SJCRH30 (cell line): ENCODE measurements around the gene TLE1. TPM values are rescaled to one million over a fixed set of nuclear protein-coding genes. Genes with fewer than 3 reads are reported as not detected.

Experiments
- DNase-seq, 2 experiments: peaks; one replicate each; pipeline ENCODE4 v3.0.0-alpha.2; 2015 to 2020
- H3K27ac ChIP-seq: fragments of 250-450 bp; sonication (Bioruptor Pico); 2 replicates; pipeline ENCODE4 v1.5.1; 2020; ENCODE audit warnings: mild to moderate bottlenecking, moderate library complexity
- H3K27me3 ChIP-seq: fragments of 250-450 bp; sonication (Bioruptor Pico); 2 replicates; pipeline ENCODE4 v1.5.1; 2020; ENCODE audit warnings: mild to moderate bottlenecking, moderate library complexity
- H3K36me3 ChIP-seq: fragments of 250-450 bp; sonication (Bioruptor Pico); 2 replicates; pipeline ENCODE4 v1.5.1; 2020; ENCODE audit warnings: mild to moderate bottlenecking, moderate library complexity
- H3K4me1 ChIP-seq: fragments of 250-450 bp; sonication (Bioruptor Pico); 2 replicates; pipeline ENCODE4 v1.5.1; 2020; ENCODE audit warnings: mild to moderate bottlenecking, moderate library complexity
- H3K4me3 ChIP-seq: fragments of 250-450 bp; sonication (Bioruptor Pico); 2 replicates; pipeline ENCODE4 v1.5.1; 2020; ENCODE audit warnings: mild to moderate bottlenecking, moderate library complexity
- H3K9me3 ChIP-seq: fragments of 250-450 bp; sonication (Bioruptor Pico); replicated peaks from 2 replicates; pipeline ENCODE4 v1.5.1; 2020; ENCODE audit warnings: mild to moderate bottlenecking, moderate library complexity
- total RNA-seq: library from RNA; depleted of rRNA; stranded (reverse); fragments of >200 nt; shearing (Covaris generic); gene quantifications from 2 replicates; pipeline ENCODE4 v1.2.3, GENCODE V29; 2014

TLE1 gene
- total RNA-seq, 1 experiment from 2014 or later = 102 TPM

GRCh38 chr9:81581986-81582385 is 107.4 kb downstream of the TLE1 start:
- Histone ChIP-seq H3K36me3 (peaks cover 67% of the 10 kb centered on the region), H3K27ac (no peak overlapping the region), H3K27me3 (no peaks in the 10 kb centered on the region), H3K4me3 (no peak overlapping the region), H3K9me3 (0 out of 2 replicates have a peak, but pooled peaks cover 7% of the 10 kb centered on the region), H3K4me1 (no peaks in the 10 kb centered on the region)
- no peak for DNase-seq

DNA sequence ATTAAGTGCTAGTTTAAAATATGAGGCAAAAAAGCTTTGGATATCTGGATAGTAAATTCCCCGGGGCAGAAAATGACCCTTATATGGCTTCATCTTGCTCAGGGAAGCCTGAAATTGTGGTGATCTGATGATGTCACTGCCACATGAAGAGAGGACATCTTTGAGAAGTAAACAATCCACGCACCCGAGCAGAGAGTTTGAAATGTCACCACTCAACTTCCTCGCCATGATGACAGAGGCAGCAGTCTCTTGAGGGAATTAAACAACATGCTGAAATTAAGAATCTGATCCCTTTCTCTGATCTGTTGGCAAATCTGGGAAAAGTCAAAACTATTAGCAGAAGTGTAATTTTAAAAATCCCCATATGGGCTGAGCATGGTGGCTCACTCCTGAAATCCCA is 110.0 kb downstream of the TLE1 start:
- Histone ChIP-seq H3K4me1 (peaks cover 4% of the 10 kb centered on the region; the same call in 1 of the 2 replicates), H3K9me3 (0 out of 2 replicates have a peak, but pooled peaks cover 7% of the 10 kb centered on the region), H3K27ac (no peak overlapping the region), H3K27me3 (no peaks in the 10 kb centered on the region), H3K4me3 (no peak overlapping the region), H3K36me3 (peaks cover 43% of the 10 kb centered on the region)
- no peak for DNase-seq

DNA sequence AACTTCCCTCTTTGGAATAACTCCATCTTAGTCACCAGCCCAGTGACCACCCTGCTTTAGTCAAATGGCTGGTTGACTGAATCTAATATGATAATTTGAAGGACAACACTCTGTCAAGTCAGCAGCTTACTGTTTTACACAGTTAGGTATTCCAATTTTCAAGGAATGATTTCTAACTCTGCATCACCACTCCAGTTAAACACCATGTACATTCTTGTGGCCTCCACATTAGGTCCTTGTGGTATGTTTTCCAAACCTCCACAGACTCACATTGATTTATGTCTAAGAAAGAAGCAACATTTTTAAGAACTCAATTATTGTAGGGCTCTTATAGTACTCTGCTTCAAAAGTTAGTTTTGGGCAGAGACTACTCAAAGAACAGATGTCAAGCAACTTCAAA is 110.7 kb downstream of the TLE1 start:
- no peak overlapping the region for H3K27ac ChIP-seq
- H3K9me3 ChIP-seq = 0 out of 2 replicates have a peak, but pooled peaks cover 7% of the 10 kb centered on the region
- peaks cover 11% of the 10 kb centered on the region for H3K4me1 ChIP-seq
- no peak overlapping the region for H3K4me3 ChIP-seq
- no peaks in the 10 kb centered on the region for H3K27me3 ChIP-seq
- peaks cover 35% of the 10 kb centered on the region for H3K36me3 ChIP-seq
- DNase-seq = no peak

DNA sequence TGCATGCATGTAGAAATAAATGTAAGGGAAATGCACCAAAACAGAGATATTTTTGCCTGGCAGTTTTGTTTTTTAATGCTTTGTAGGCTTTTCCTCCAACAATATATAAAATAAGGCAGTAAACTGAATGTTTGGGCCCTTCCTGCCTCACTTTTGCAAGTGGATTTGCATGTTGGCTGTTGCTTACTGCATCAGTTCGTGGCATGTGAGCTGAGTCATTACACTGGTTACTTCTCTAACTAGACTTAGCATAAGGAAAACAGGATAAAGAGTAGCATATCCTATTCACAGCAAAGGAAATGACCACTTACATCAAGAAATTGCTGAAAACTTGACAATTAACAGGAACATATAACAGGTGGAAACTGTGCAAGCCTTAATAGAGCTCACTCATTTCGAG is 113.4 kb downstream of the TLE1 start:
- H3K4me3 ChIP-seq = no peak overlapping the region
- H3K36me3 ChIP-seq = peaks cover 12% of the 10 kb centered on the region
- H3K4me1 ChIP-seq = peaks cover 11% of the 10 kb centered on the region
- no peak for DNase-seq
- no peak overlapping the region for H3K27ac ChIP-seq
- H3K9me3 ChIP-seq = 0 out of 2 replicates have a peak, but pooled peaks cover 3% of the 10 kb centered on the region
- H3K27me3 ChIP-seq = no peaks in the 10 kb centered on the region

GRCh38 chr9:81574405-81574804 is 114.9 kb downstream of the TLE1 start:
- H3K27me3 ChIP-seq = no peaks in the 10 kb centered on the region
- H3K36me3 ChIP-seq = peaks cover 4% of the 10 kb centered on the region; the same call in 1 of the 2 replicates
- H3K27ac ChIP-seq = no peak overlapping the region
- peak; percentile 27 to 67 for DNase-seq
- H3K9me3 ChIP-seq = no peaks in the 10 kb centered on the region
- no peak overlapping the region for H3K4me3 ChIP-seq
- H3K4me1 ChIP-seq = peaks cover 11% of the 10 kb centered on the region

- no peak overlapping the region for H3K27ac ChIP-seq
- no peaks in the 10 kb centered on the region for H3K36me3 ChIP-seq
- no peak for DNase-seq
- H3K27me3 ChIP-seq = no peaks in the 10 kb centered on the region
- peaks cover 11% of the 10 kb centered on the region for H3K4me1 ChIP-seq
- H3K4me3 ChIP-seq = no peak overlapping the region
- H3K9me3 ChIP-seq = no peaks in the 10 kb centered on the region
Observed at GRCh38 chr9:81573415-81574321, 115.7 kb downstream of the TLE1 start.

DNA sequence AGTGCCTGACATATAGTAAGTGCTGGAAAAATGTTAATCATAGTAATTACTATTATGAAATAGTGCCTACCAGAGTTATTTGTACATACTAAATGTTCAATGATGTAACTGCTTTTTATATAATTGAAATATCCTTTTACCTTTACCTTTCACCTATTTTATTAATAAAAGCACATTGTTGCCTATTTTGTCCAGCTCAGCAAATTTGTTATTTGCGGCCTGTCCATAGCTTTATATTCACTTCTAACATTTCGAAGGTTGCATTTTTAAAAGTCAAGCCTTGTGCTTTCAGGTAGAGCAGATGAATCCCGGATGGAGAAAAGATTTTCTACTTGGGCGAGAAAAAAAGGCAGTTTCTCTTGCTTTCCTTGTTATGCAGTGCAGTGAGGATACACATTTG is 119.3 kb downstream of the TLE1 start:
- DNase-seq = no peak
- Histone ChIP-seq H3K4me3 (no peak overlapping the region), H3K36me3 (no peaks in the 10 kb centered on the region), H3K27me3 (no peaks in the 10 kb centered on the region), H3K9me3 (no peaks in the 10 kb centered on the region), H3K27ac (no peak overlapping the region), H3K4me1 (peaks cover 11% of the 10 kb centered on the region)

DNA sequence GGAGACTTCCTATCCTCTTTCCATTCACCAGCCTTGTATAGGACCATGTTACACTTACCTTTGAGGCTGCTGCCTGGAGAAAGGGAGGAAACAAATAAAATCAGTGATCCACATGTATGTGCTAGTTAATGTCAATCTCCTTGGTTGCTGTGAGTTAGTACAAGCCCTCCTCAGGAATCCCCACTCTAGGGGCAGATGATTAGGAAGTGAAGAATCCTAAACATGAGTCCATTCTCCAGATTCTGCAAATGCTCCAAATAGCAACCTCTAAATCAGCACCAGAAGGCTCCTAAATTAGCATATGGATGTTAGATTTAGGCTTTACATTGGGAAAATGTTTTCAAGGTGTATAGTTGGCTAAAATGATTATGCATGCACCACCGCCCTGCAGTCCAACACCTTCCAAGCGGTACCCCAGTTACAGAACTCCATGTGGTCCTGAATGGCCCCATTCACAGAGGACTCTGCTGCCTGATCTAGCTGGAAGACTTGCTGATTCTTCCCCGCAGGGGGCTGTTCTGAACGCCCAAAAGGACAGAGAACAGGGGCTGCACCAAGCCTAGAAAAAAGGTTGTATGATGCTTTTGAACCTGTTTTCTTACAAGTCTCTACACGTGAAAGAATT is 123.2 kb downstream of the TLE1 start:
- H3K4me3 ChIP-seq = no peak overlapping the region
- peaks cover 3% of the 10 kb centered on the region; the same call in 1 of the 2 replicates for H3K4me1 ChIP-seq
- H3K36me3 ChIP-seq = no peaks in the 10 kb centered on the region
- no peaks in the 10 kb centered on the region for H3K27me3 ChIP-seq
- H3K9me3 ChIP-seq = no peaks in the 10 kb centered on the region
- H3K27ac ChIP-seq = no peak overlapping the region
- no peak for DNase-seq

DNA sequence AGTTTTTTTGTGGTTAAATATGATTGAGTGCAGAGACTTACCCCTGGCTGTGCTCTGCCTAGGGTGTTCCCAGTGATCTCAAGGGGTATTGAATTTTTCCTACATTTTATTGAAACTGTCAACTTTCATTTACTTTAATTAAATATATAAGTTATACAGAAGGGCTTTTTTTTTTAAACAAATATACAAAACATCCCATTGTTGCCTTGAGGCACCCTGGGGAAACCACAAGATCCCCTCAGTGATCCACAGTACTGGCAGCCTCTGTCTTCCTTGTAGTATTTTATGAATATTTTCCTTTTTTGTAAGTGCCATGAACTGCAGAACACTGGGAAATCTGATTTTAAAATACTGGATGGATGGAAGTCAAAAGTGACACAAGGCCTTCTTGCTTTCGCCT is 123.7 kb downstream of the TLE1 start:
- H3K27ac ChIP-seq = no peak overlapping the region
- H3K36me3 ChIP-seq = no peaks in the 10 kb centered on the region
- peaks cover 3% of the 10 kb centered on the region; the same call in 1 of the 2 replicates for H3K4me1 ChIP-seq
- no peak for DNase-seq
- no peaks in the 10 kb centered on the region for H3K9me3 ChIP-seq
- H3K4me3 ChIP-seq = no peak overlapping the region
- no peaks in the 10 kb centered on the region for H3K27me3 ChIP-seq

DNA sequence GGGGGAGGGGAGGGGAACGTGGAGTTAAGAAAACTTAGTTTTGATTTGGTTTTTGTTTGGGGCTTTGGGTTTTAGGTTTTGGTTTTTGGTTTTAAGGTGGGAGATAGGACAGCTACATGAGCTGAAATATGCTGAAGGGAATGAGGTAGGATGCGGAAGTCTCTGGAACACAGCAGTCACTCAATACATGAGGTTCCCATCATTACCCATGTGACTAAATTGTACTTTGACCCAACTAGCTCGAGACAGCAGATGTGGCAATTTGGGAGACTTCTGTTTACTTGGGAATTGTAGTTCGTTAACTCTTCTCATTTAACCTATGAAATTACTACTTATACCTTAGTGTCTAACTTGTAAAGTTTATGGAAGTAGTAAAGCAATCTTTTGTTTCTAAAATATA is 124.2 kb downstream of the TLE1 start:
- DNase-seq = no peak
- Histone ChIP-seq H3K36me3 (no peaks in the 10 kb centered on the region), H3K4me3 (no peak overlapping the region), H3K9me3 (no peaks in the 10 kb centered on the region), H3K27ac (no peak overlapping the region), H3K27me3 (no peaks in the 10 kb centered on the region), H3K4me1 (peaks cover 4% of the 10 kb centered on the region)

GRCh38 chr9:81564632-81565031 is 124.7 kb downstream of the TLE1 start:
- H3K4me1 ChIP-seq = peaks cover 9% of the 10 kb centered on the region
- no peak for DNase-seq
- no peaks in the 10 kb centered on the region for H3K9me3 ChIP-seq
- no peak overlapping the region for H3K27ac ChIP-seq
- no peaks in the 10 kb centered on the region for H3K27me3 ChIP-seq
- no peak overlapping the region for H3K4me3 ChIP-seq
- H3K36me3 ChIP-seq = no peaks in the 10 kb centered on the region

- DNase-seq = no peak
- Histone ChIP-seq H3K4me3 (no peak overlapping the region), H3K9me3 (no peaks in the 10 kb centered on the region), H3K36me3 (no peaks in the 10 kb centered on the region), H3K4me1 (peaks cover 13% of the 10 kb centered on the region), H3K27me3 (no peaks in the 10 kb centered on the region), H3K27ac (no peak overlapping the region)
Observed at GRCh38 chr9:81563739-81564138, 125.6 kb downstream of the TLE1 start.

GRCh38 chr9:81563020-81563407 is 126.3 kb downstream of the TLE1 start:
- H3K27me3 ChIP-seq = no peaks in the 10 kb centered on the region
- no peak overlapping the region for H3K27ac ChIP-seq
- H3K4me3 ChIP-seq = no peak overlapping the region
- DNase-seq = no peak
- H3K36me3 ChIP-seq = no peaks in the 10 kb centered on the region
- H3K9me3 ChIP-seq = no peaks in the 10 kb centered on the region
- peaks cover 17% of the 10 kb centered on the region for H3K4me1 ChIP-seq

GRCh38 chr9:81562231-81563019 is 126.9 kb downstream of the TLE1 start:
- Histone ChIP-seq H3K4me3 (no peak overlapping the region), H3K27me3 (no peaks in the 10 kb centered on the region), H3K27ac (no peak overlapping the region), H3K36me3 (no peaks in the 10 kb centered on the region), H3K9me3 (no peaks in the 10 kb centered on the region), H3K4me1 (peaks cover 23% of the 10 kb centered on the region)
- peak in 1 of 2 experiments; percentile 16 for DNase-seq
